ENCODE measurements around the gene SRGAP1.
"Not testable (repeated sequence)": the region's sequence is repeated elsewhere in the genome, so short reads cannot be mapped to it uniquely, and the experiment has no call there.

SRGAP1 gene

GRCh38 chr12:64194333-64195149, 350.0 kb downstream of the SRGAP1 start:
- no peak for DNase-seq (ENCODE audit: low read depth)
- no peak overlapping the region for H3K4me3 ChIP-seq (ENCODE audit: low read depth, low read length)

GRCh38 chr12:64195841-64196240, 351.3 kb downstream of the SRGAP1 start:
- not testable (repeated sequence) for DNase-seq (ENCODE audit: low read depth); H3K4me3 ChIP-seq (ENCODE audit: low read depth, low read length)

GRCh38 chr12:64203036-64203435, 358.5 kb downstream of the SRGAP1 start:
- no peak for DNase-seq (ENCODE audit: low read depth)
- H3K4me3 ChIP-seq (ENCODE audit: low read depth, low read length), result no peak overlapping the region

GRCh38 chr12:64203775-64204174, 359.3 kb downstream of the SRGAP1 start:
- no peak for DNase-seq (ENCODE audit: low read depth)
- H3K4me3 ChIP-seq (ENCODE audit: low read depth, low read length), result no peak overlapping the region

GRCh38 chr12:64205542-64205941, 361.0 kb downstream of the SRGAP1 start:
- no peak for DNase-seq (ENCODE audit: low read depth)
- H3K4me3 ChIP-seq (ENCODE audit: low read depth, low read length), result no peak overlapping the region

- H3K4me3 ChIP-seq (ENCODE audit: low read depth, low read length), result no peak overlapping the region
- no peak for DNase-seq (ENCODE audit: low read depth)
These were observed 363.0 kb downstream of the SRGAP1 start for GRCh38 chr12:64207453-64207852.
